C4-2B (cell line): ENCODE measurements around the gene GRB10.

Experiments used
- CTCF ChIP-seq: fragments of 450-650 bp; conservative IDR thresholded peaks from 2 replicates; pipeline ENCODE4 v1.5.1; 2017; ENCODE audit warnings: mild to moderate bottlenecking
- ZFX ChIP-seq: fragments of 450-650 bp; IDR thresholded peaks from 2 replicates; pipeline ENCODE4 v1.6.1; 2017

GRCh38 chr7:50650057-50650664 is 132.5 kb downstream of the GRB10 start:
- TF ChIP-seq CTCF (no peak), ZFX (no peak)
